Neural cell (in vitro differentiated cells): ENCODE results near the gene ATF6. TPM values are rescaled to one million over a fixed set of nuclear protein-coding genes. Genes with fewer than 3 reads are reported as not detected.

Source experiments
- H2AFZ ChIP-seq: fragments of 200-600, 300-800 bp; sonication (generic), shearing (Covaris generic); 2 replicates; pipeline ENCODE4 v1.6.0; 2014; ENCODE audit warnings: low read depth, mild to moderate bottlenecking, antibody characterized with exemption, low read length, moderate library complexity
- H3F3A ChIP-seq: fragments of 200-600 bp; shearing (Covaris generic); 2 replicates; pipeline ENCODE4 v1.6.1; 2016; ENCODE audit warnings: mild to moderate bottlenecking, moderate library complexity, mixed read lengths, antibody characterized with exemption, low read length; ENCODE audit not compliant: insufficient read depth, poor library complexity, severe bottlenecking
- H3K27ac ChIP-seq: fragments of 200-600, 300-800 bp; sonication (generic), shearing (Covaris generic); 2 replicates; pipeline ENCODE4 v1.5.1; 2014; ENCODE audit warnings: mild to moderate bottlenecking, low read length, moderate library complexity
- H3K27me3 ChIP-seq: fragments of 300-800, 200-600 bp; sonication (generic), shearing (Covaris generic); 2 replicates; pipeline ENCODE4 v1.6.0; 2014; ENCODE audit warnings: mild to moderate bottlenecking, low read depth, low read length, moderate library complexity; ENCODE audit not compliant: insufficient read depth
- H3K36me3 ChIP-seq: fragments of 300-800, 200-600 bp; sonication (generic), shearing (Covaris generic); 2 replicates; pipeline ENCODE4 v1.5.1; 2014; ENCODE audit warnings: mild to moderate bottlenecking, antibody characterized with exemption, low read length, moderate library complexity; ENCODE audit not compliant: insufficient read depth
- H3K4me2 ChIP-seq: fragments of 300-800, 200-600 bp; sonication (generic), shearing (Covaris generic); 2 replicates; pipeline ENCODE4 v1.6.0; 2014; ENCODE audit warnings: mild to moderate bottlenecking, low read length
- H3K4me3 ChIP-seq: fragments of 300-800, 200-600 bp; sonication (generic), shearing (Covaris generic); 2 replicates; pipeline ENCODE4 v1.5.1; 2014; ENCODE audit warnings: mild to moderate bottlenecking, low read length, moderate library complexity
- H3K79me2 ChIP-seq: fragments of 200-600 bp; shearing (Covaris generic); replicated peaks from 2 replicates; pipeline ENCODE4 v1.6.0; 2014; ENCODE audit warnings: mild to moderate bottlenecking, low read length, moderate library complexity; ENCODE audit not compliant: insufficient read depth
- H3K9ac ChIP-seq: fragments of 300-800, 200-600 bp; sonication (generic), shearing (Covaris generic); 2 replicates; pipeline ENCODE4 v1.6.1; 2016; ENCODE audit warnings: mild to moderate bottlenecking, low read length, mixed read lengths
- H3K9me2 ChIP-seq: fragments of 200-600 bp; shearing (Covaris generic); 2 replicates; pipeline ENCODE4 v1.6.1; 2016; ENCODE audit warnings: mild to moderate bottlenecking, low read length, mixed read lengths; ENCODE audit not compliant: insufficient read depth
- H3K9me3 ChIP-seq: fragments of 200-600, 300-800 bp; sonication (generic), shearing (Covaris generic); 2 replicates; pipeline ENCODE4 v1.6.1; 2016; ENCODE audit warnings: mild to moderate bottlenecking, mixed run types, low read length, moderate library complexity, mixed read lengths
- H4K20me1 ChIP-seq: fragments of 200-600 bp; shearing (Covaris generic); 2 replicates; pipeline ENCODE4 v1.6.1; 2016; ENCODE audit warnings: mild to moderate bottlenecking, mixed run types; ENCODE audit not compliant: insufficient read depth
- CTCF ChIP-seq: fragments of 450-650 bp; IDR thresholded peaks from 2 replicates; pipeline ENCODE4 v1.5.1; 2014; ENCODE audit warnings: antibody characterized with exemption, mild to moderate bottlenecking, moderate library complexity; ENCODE audit not compliant: poor library complexity, severe bottlenecking
- EP300 ChIP-seq: fragments of 450-650 bp; conservative IDR thresholded peaks from 2 replicates; pipeline ENCODE4 v1.6.1; 2014; ENCODE audit warnings: antibody characterized with exemption, mild to moderate bottlenecking, moderate library complexity; ENCODE audit not compliant: poor library complexity, severe bottlenecking
- EZH2 ChIP-seq: fragments of 200-600, 300-800 bp; shearing (Covaris generic), sonication (generic); IDR thresholded peaks from 2 replicates; pipeline ENCODE4 v1.6.1; 2014; ENCODE audit warnings: antibody characterized with exemption, low read length, borderline replicate concordance, mild to moderate bottlenecking; ENCODE audit not compliant: insufficient read depth, poor library complexity, severe bottlenecking
- MXI1 ChIP-seq: fragments of 450-650 bp; conservative IDR thresholded peaks from 2 replicates; pipeline ENCODE4 v1.6.1; 2014; ENCODE audit warnings: antibody characterized with exemption, mild to moderate bottlenecking; ENCODE audit not compliant: poor library complexity, severe bottlenecking
- POLR2AphosphoS5 ChIP-seq: IDR thresholded peaks from 2 replicates; pipeline ENCODE4 v1.6.1; 2012
- RAD21 ChIP-seq: fragments of 450-650 bp; conservative IDR thresholded peaks from 2 replicates; pipeline ENCODE4 v1.6.1; 2014; ENCODE audit warnings: antibody characterized with exemption, mild to moderate bottlenecking, moderate library complexity
- SMC3 ChIP-seq: fragments of 450-650 bp; conservative IDR thresholded peaks from 2 replicates; pipeline ENCODE4 v1.6.1; 2014; ENCODE audit warnings: antibody characterized with exemption, mild to moderate bottlenecking, moderate library complexity; ENCODE audit not compliant: poor library complexity
- TAF1 ChIP-seq: IDR thresholded peaks from 2 replicates; pipeline ENCODE4 v1.6.1; 2012; ENCODE audit warnings: low read depth
- polyA plus RNA-seq: library from polyadenylated mRNA; depleted of rRNA; stranded (reverse); fragments of >200 nt; gene quantifications from 2 replicates; pipeline ENCODE4 v1.2.3, GENCODE V29; 2014
- TF ChIP-seq, protein P1 (sequence below): IDR thresholded peaks from 2 replicates; pipeline ENCODE4 v1.6.1; 2012; ENCODE audit warnings: borderline replicate concordance

Gene ATF6
- polyA plus RNA-seq, 1 donor from 2014 or later = 16.6 TPM

DNA sequence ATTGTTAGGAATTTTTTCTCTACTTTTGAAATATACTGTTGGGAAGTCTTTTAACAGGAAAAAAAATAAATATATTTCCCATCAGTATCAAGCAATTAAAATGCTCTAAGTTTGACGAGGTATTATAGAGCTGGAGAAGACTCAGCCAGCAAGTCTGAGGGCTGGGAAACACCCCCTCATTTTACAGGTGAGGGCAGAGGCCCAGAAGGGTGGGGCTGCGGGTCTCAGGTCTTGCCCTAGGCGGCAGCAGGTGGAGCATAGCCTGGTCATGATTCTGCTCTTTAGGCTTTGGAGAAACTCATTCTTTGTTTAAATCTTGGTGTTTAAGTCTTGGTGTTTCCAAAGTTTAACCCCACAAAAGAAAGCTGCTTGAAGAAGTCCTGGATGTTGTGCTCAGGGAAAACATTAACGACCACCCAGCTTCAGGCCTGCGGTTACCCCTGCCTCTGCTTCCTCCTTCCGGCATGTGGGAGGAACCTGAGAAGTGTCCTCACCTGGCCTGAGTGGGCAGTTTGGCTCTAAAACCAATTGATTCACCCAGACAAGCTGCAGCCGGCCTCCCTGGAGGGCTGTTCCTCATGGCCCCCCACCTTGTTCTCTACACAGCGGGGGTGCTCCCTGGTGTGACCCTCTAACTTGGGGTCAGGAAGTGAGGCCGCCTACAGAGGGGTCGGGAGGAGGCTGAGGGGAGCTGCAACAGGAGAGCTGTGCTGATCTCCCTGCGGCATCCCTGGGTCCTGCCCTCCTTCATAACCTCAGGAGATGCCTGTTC is 215.8 kb downstream of the ATF6 start:
- H3K36me3 ChIP-seq = no peaks in the 10 kb centered on the region
- no peak overlapping the region for H3K9ac ChIP-seq
- no peaks in the 10 kb centered on the region for H3K79me2 ChIP-seq
- no peaks in the 10 kb centered on the region for H3K27me3 ChIP-seq
- H4K20me1 ChIP-seq = no peaks in the 10 kb centered on the region
- H3K27ac ChIP-seq = no peak overlapping the region
- no peaks in the 10 kb centered on the region for H3K9me2 ChIP-seq
- H2AFZ ChIP-seq = no peak overlapping the region
- no peaks in the 10 kb centered on the region for H3K9me3 ChIP-seq
- H3K4me2 ChIP-seq = no peak overlapping the region
- H3K4me3 ChIP-seq = no peak overlapping the region
- no peak for TF ChIP-seq SMC3
- TF ChIP-seq, protein P1, sequence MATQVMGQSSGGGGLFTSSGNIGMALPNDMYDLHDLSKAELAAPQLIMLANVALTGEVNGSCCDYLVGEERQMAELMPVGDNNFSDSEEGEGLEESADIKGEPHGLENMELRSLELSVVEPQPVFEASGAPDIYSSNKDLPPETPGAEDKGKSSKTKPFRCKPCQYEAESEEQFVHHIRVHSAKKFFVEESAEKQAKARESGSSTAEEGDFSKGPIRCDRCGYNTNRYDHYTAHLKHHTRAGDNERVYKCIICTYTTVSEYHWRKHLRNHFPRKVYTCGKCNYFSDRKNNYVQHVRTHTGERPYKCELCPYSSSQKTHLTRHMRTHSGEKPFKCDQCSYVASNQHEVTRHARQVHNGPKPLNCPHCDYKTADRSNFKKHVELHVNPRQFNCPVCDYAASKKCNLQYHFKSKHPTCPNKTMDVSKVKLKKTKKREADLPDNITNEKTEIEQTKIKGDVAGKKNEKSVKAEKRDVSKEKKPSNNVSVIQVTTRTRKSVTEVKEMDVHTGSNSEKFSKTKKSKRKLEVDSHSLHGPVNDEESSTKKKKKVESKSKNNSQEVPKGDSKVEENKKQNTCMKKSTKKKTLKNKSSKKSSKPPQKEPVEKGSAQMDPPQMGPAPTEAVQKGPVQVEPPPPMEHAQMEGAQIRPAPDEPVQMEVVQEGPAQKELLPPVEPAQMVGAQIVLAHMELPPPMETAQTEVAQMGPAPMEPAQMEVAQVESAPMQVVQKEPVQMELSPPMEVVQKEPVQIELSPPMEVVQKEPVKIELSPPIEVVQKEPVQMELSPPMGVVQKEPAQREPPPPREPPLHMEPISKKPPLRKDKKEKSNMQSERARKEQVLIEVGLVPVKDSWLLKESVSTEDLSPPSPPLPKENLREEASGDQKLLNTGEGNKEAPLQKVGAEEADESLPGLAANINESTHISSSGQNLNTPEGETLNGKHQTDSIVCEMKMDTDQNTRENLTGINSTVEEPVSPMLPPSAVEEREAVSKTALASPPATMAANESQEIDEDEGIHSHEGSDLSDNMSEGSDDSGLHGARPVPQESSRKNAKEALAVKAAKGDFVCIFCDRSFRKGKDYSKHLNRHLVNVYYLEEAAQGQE = no peak
- no peak for TF ChIP-seq CTCF
- no peak for TF ChIP-seq POLR2AphosphoS5
- no peak for TF ChIP-seq TAF1
- no peak for TF ChIP-seq MXI1
- no peak for TF ChIP-seq EZH2
- TF ChIP-seq EP300 = no peak
- TF ChIP-seq RAD21 = no peak
- H3F3A ChIP-seq = no peaks in the 10 kb centered on the region

GRCh38 chr1:161982507-161982895 is 216.4 kb downstream of the ATF6 start:
- Histone ChIP-seq H3K79me2 (no peaks in the 10 kb centered on the region), H3F3A (no peaks in the 10 kb centered on the region), H3K4me3 (no peak overlapping the region), H2AFZ (no peak overlapping the region), H3K4me2 (no peak overlapping the region), H3K9ac (no peak overlapping the region), H3K9me2 (no peaks in the 10 kb centered on the region), H3K27me3 (no peaks in the 10 kb centered on the region), H3K9me3 (peaks cover under 1% of the 10 kb centered on the region), H4K20me1 (no peaks in the 10 kb centered on the region), H3K36me3 (no peaks in the 10 kb centered on the region), H3K27ac (no peak overlapping the region)
- TF ChIP-seq RAD21 = no peak
- no peak for TF ChIP-seq TAF1
- TF ChIP-seq, protein P1 = no peak
- TF ChIP-seq MXI1 = no peak
- TF ChIP-seq SMC3 = no peak
- TF ChIP-seq EZH2 = no peak
- no peak for TF ChIP-seq POLR2AphosphoS5
- TF ChIP-seq CTCF = no peak
- TF ChIP-seq EP300 = no peak
